Endodermal cell (in vitro differentiated cells): ENCODE data around the gene SAMD11. TPM values are rescaled to one million over a fixed set of nuclear protein-coding genes. Genes with fewer than 3 reads are reported as not detected.

Source experiments
- DNase-seq: peaks from one replicate; pipeline ENCODE4 v3.0.0-alpha.2; 2017
- H3K27ac ChIP-seq: 2 replicates; pipeline ENCODE4 v1.5.1; 2013; ENCODE audit warnings: mild to moderate bottlenecking, low read depth, low read length, moderate library complexity
- H3K27me3 ChIP-seq: 2 replicates; pipeline ENCODE4 v1.6.1; 2013; ENCODE audit warnings: mild to moderate bottlenecking, low read length, moderate library complexity; ENCODE audit not compliant: insufficient read depth, control insufficient read depth, poor library complexity, severe bottlenecking
- H3K36me3 ChIP-seq: 2 replicates; pipeline ENCODE4 v1.7.0; 2013; ENCODE audit warnings: mild to moderate bottlenecking, low read length, moderate library complexity; ENCODE audit not compliant: control insufficient read depth, insufficient read depth
- H3K4me1 ChIP-seq: one replicate; pipeline ENCODE4 v1.7.0; 2013; ENCODE audit warnings: low read length; ENCODE audit not compliant: control insufficient read depth, insufficient read depth
- H3K4me3 ChIP-seq: 2 replicates; pipeline ENCODE4 v1.5.1; 2013; ENCODE audit warnings: mild to moderate bottlenecking, low read length, moderate library complexity
- H3K9ac ChIP-seq: 2 replicates; pipeline ENCODE4 v1.6.1; 2013; ENCODE audit warnings: mild to moderate bottlenecking, low read length, moderate library complexity; ENCODE audit not compliant: poor library complexity, severe bottlenecking; ENCODE audit errors: extremely low read depth
- H3K9me3 ChIP-seq: 2 replicates; pipeline ENCODE4 v1.6.1; 2013; ENCODE audit warnings: mild to moderate bottlenecking, low read length, moderate library complexity; ENCODE audit not compliant: control insufficient read depth
- H3K27ac Mint-ChIP-seq: 2 replicates; pipeline ENCODE4 v1.8.0; 2020; ENCODE audit warnings: mixed read lengths
- H3K27me3 Mint-ChIP-seq: 2 replicates; pipeline ENCODE4 v1.8.0; 2021; ENCODE audit warnings: mild to moderate bottlenecking, mixed read lengths; ENCODE audit not compliant: insufficient read depth
- H3K36me3 Mint-ChIP-seq: 2 replicates; pipeline ENCODE4 v1.8.0; 2020; ENCODE audit warnings: low read depth, mixed read lengths
- H3K4me1 Mint-ChIP-seq: 2 replicates; pipeline ENCODE4 v1.8.0; 2020; ENCODE audit warnings: mixed read lengths
- H3K4me3 Mint-ChIP-seq: 2 replicates; pipeline ENCODE4 v1.8.0; 2020; ENCODE audit warnings: mild to moderate bottlenecking, moderate library complexity, mixed read lengths
- H3K9me3 Mint-ChIP-seq: 2 replicates; pipeline ENCODE4 v1.8.0; 2020; ENCODE audit warnings: mild to moderate bottlenecking, mixed read lengths
- CTCF ChIP-seq: fragments of 200-600 bp; sonication (generic); conservative IDR thresholded peaks from 2 replicates; pipeline ENCODE4 v1.5.0; 2021; ENCODE audit warnings: antibody characterized with exemption, mild to moderate bottlenecking
- whole genome bisulfite sequencing, 2 experiments: methylation state at CpG; one replicate each; pipeline versions ENCODE4 v1.1.5 to v1.1.7; 2013; ENCODE audit warnings: missing lambda C conversion rate in 2 of 2, mixed read lengths in 1 of 2; ENCODE audit not compliant: insufficient coverage in 1 of 2, insufficient read length in 1 of 2; 5-methylcytosine and 5-hydroxymethylcytosine counted together
- total RNA-seq, 2 donors: library from RNA; stranded (reverse); fragmentation: NEBNext Ultra II Directional in 1 of 2; extraction: Animal tissue kit (Norgen Biotek cat#: 25700) in 1 of 2; gene quantifications; 2 replicates in 1 of 2; 3 replicates in 1 of 2; pipeline ENCODE4 v1.2.1, GENCODE V29; 2021

The SAMD11 gene
- total RNA-seq, 2 donors from 2014 or later = 152 to 156 TPM

- H3K4me3 Mint-ChIP-seq = peak overlapping the region; percentile 76
- no peaks in the 10 kb centered on the region for H3K9me3 ChIP-seq
- H3K4me1 ChIP-seq = peaks cover 16% of the 10 kb centered on the region
- H3K36me3 Mint-ChIP-seq = peaks cover 20% of the 10 kb centered on the region
- peaks cover 20% of the 10 kb centered on the region for H3K27me3 Mint-ChIP-seq
- H3K27ac Mint-ChIP-seq = no peak overlapping the region
- DNase-seq = peak; percentile 78
- peaks cover 13% of the 10 kb centered on the region for H3K27me3 ChIP-seq
- peaks cover 2% of the 10 kb centered on the region for H3K36me3 ChIP-seq
- H3K9ac ChIP-seq = peak overlapping the region; percentile 20
- WGBS, 2 experiments = 2% methylated on average over 48 of the region's 48 CpGs; no CpG with 5 or more reads in 1 of the 2 experiments
- no peak for TF ChIP-seq CTCF
- no peaks in the 10 kb centered on the region for H3K9me3 Mint-ChIP-seq
- H3K4me1 Mint-ChIP-seq = peaks cover 15% of the 10 kb centered on the region
- H3K27ac ChIP-seq = no peak overlapping the region
- H3K4me3 ChIP-seq = peak overlapping the region; percentile 55
Measured at GRCh38 chr1:942411-942821, 18.7 kb downstream of the SAMD11 start.

- H3K9me3 Mint-ChIP-seq = no peaks in the 10 kb centered on the region
- H3K27ac Mint-ChIP-seq = no peak overlapping the region
- no peak for DNase-seq
- Histone ChIP-seq H3K4me1 (peaks cover 16% of the 10 kb centered on the region), H3K36me3 (peaks cover 8% of the 10 kb centered on the region), H3K9me3 (no peaks in the 10 kb centered on the region), H3K27me3 (peaks cover 13% of the 10 kb centered on the region), H3K9ac (peak overlapping the region; percentile 20), H3K4me3 (peak overlapping the region; percentile 55), H3K27ac (no peak overlapping the region)
- peaks cover 17% of the 10 kb centered on the region for H3K27me3 Mint-ChIP-seq
- 46 to 52% methylated on average over 15 to 25 of the region's 27 CpGs for WGBS, 2 experiments
- peak overlapping the region; percentile 76 for H3K4me3 Mint-ChIP-seq
- no peak for TF ChIP-seq CTCF
- H3K36me3 Mint-ChIP-seq = peaks cover 21% of the 10 kb centered on the region
- peaks cover 15% of the 10 kb centered on the region for H3K4me1 Mint-ChIP-seq
Measured at GRCh38 chr1:942864-943533, 19.3 kb downstream of the SAMD11 start.

- Histone ChIP-seq H3K27ac (peak overlapping the region; percentile 66), H3K36me3 (peaks cover 12% of the 10 kb centered on the region), H3K27me3 (peaks cover 13% of the 10 kb centered on the region), H3K4me3 (no peak overlapping the region), H3K9ac (no peak overlapping the region), H3K4me1 (peaks cover 16% of the 10 kb centered on the region), H3K9me3 (no peaks in the 10 kb centered on the region)
- Mint-ChIP-seq H3K27ac (peak overlapping the region; percentile 64), H3K9me3 (no peaks in the 10 kb centered on the region), H3K27me3 (peaks cover 12% of the 10 kb centered on the region), H3K4me3 (peak overlapping the region; percentile 76), H3K36me3 (peaks cover 27% of the 10 kb centered on the region), H3K4me1 (peaks cover 10% of the 10 kb centered on the region)
- TF ChIP-seq CTCF = no peak
- 89 to 92% methylated on average over 19 to 27 of the region's 27 CpGs for WGBS, 2 experiments
- DNase-seq = no peak
Measured at GRCh38 chr1:943545-944340, 20.0 kb downstream of the SAMD11 start.
